CD4-positive, alpha-beta T cell treated with Interferon alpha-2 for 1 hour (primary cell): ENCODE data around the gene PTMS.

Source experiments
- DNase-seq, 2 donors: peaks; one replicate each; pipeline ENCODE4 v3.0.0-alpha.2; 2020 to 2022

PTMS gene

GRCh38 chr12:6752921-6753771 is 13.0 kb upstream of the PTMS start, which contains the start of gene MLF2:
TSS of gene MLF2 (minus strand) at chr12:6753141. CDS start at chr12:6752334, 807 bp downstream.
- DNase-seq = peak; percentile 98 to 99

GRCh38 chr12:6753772-6754356 is 12.3 kb upstream of the PTMS start:
- no peak for DNase-seq

GRCh38 chr12:6754411-6754810 is 11.8 kb upstream of the PTMS start:
- no peak for DNase-seq

GRCh38 chr12:6757028-6757690 is 9.0 kb upstream of the PTMS start:
- no peak for DNase-seq

GRCh38 chr12:6758506-6759095 is 7.6 kb upstream of the PTMS start:
- DNase-seq = no peak

- DNase-seq = no peak
Observed at GRCh38 chr12:6759741-6760140, 6.4 kb upstream of the PTMS start.

- DNase-seq = no peak
Observed at GRCh38 chr12:6763380-6763779, 2.8 kb upstream of the PTMS start.

- peak; percentile 77 to 83 for DNase-seq
Observed at GRCh38 chr12:6764011-6764828, 1.9 kb upstream of the PTMS start.

- DNase-seq = no peak
Observed at GRCh38 chr12:6765048-6765633, 1.0 kb upstream of the PTMS start.

GRCh38 chr12:6766651-6767349 is 637 bp downstream of the PTMS start:
- peak; percentile 45 to 62 for DNase-seq

GRCh38 chr12:6767353-6768319 is 1.5 kb downstream of the PTMS start:
- DNase-seq = no peak

GRCh38 chr12:6768437-6768914 is 2.3 kb downstream of the PTMS start:
- no peak for DNase-seq

- DNase-seq = no peak
Observed at GRCh38 chr12:6768990-6769389, 2.8 kb downstream of the PTMS start.

GRCh38 chr12:6769666-6770065 is 3.5 kb downstream of the PTMS start:
- DNase-seq = no peak

- DNase-seq = no peak
Observed at GRCh38 chr12:6770094-6770493, 3.9 kb downstream of the PTMS start.

GRCh38 chr12:6770600-6770999 is 4.4 kb downstream of the PTMS start:
- DNase-seq = no peak

- DNase-seq = no peak
Observed at GRCh38 chr12:6771091-6771495, 4.9 kb downstream of the PTMS start.

- DNase-seq = no peak
Observed at GRCh38 chr12:6771509-6772330, 5.6 kb downstream of the PTMS start.

GRCh38 chr12:6772331-6772695 is 6.2 kb downstream of the PTMS start, which contains the start of gene LAG3:
TSS of gene LAG3 (plus strand) at chr12:6772520. CDS start at chr12:6772853, 333 bp downstream.
- DNase-seq = peak; percentile 56 to 76
